ENCODE data around the gene TFAP2A. TPM values are rescaled to one million over a fixed set of nuclear protein-coding genes. Genes with fewer than 3 reads are reported as not detected.

The TFAP2A gene
- total RNA-seq, 1 experiment from 2014 or later: 24.3 TPM

- Histone ChIP-seq H3K4me2 (ENCODE audit: low read length) (no peak overlapping the region), H4K20me1 (ENCODE audit: insufficient read depth) (no peaks in the 10 kb centered on the region), H3K4me1 (ENCODE audit: control insufficient read depth in 1 of 2, insufficient read depth in 2 of 2, low read length in 2 of 2) (peaks cover 3 to 7% of the 10 kb centered on the region in 2 experiments; a peak in 1 of 4 replicates), H3K79me2 (ENCODE audit: insufficient read depth, low read length) (no peaks in the 10 kb centered on the region), H2AFZ (ENCODE audit: low read depth, low read length, poor library complexity, severe bottlenecking) (no peak overlapping the region), H3K27ac (ENCODE audit: low read depth, low read length) (no peak overlapping the region), H3K9me2 (ENCODE audit: insufficient read depth) (no peaks in the 10 kb centered on the region), H3K27me3 (ENCODE audit: insufficient read depth, low read length) (no peaks in the 10 kb centered on the region), H3K4me3 (replicated peaks in 1 of 2; ENCODE audit: low read depth in 1 of 2, low read length in 2 of 2) (no peak overlapping the region), H3K9me3 (ENCODE audit: control insufficient read depth in 1 of 2, insufficient read depth in 1 of 2, low read depth in 1 of 2, low read length in 2 of 2) (no peaks in the 10 kb centered on the region), H3K36me3 (ENCODE audit: control insufficient read depth in 1 of 2, insufficient read depth in 2 of 2, low read length in 2 of 2) (peaks cover 0 to 3% of the 10 kb centered on the region in 2 experiments; a peak in 1 of 4 replicates), H3K9ac (ENCODE audit: low read length) (no peak overlapping the region)
- RAD21 ChIA-PET (ENCODE audit: low non-redundant PET in 1 of 2, low total read pairs in 2 of 2, uncharacterized antibody in 2 of 2, unreplicated experiment in 2 of 2): no interaction called here
- POLR2A ChIA-PET: no interaction called here
- BruUV-seq (replicated peaks): no TSS peak
- DNase-seq (ENCODE audit: low read depth, low spot score): no peak
- intact Hi-C loops (cut with micrococcal nuclease): no loop called here
- ATAC-seq: no peak
- CTCF ChIA-PET: no interaction called here
- TF ChIP-seq YY1 (IDR thresholded peaks at IDR 0.05; ENCODE audit: extremely low read depth, insufficient replicate concordance, low read depth, low read length) (no peak), CTCF (IDR thresholded peaks at IDR 0.05 in 2 of 3, conservative IDR thresholded peaks at IDR 0.05 in 1 of 3; ENCODE audit: borderline replicate concordance in 1 of 3, insufficient read depth in 1 of 3, low read depth in 2 of 3, low read length in 2 of 3) (no peak), POLR2A (IDR thresholded peaks at IDR 0.05; ENCODE audit: borderline replicate concordance, extremely low read depth, insufficient read depth, insufficient read length) (no peak), EGR1 (IDR thresholded peaks at IDR 0.05; ENCODE audit: low read depth) (no peak), CEBPB (IDR thresholded peaks at IDR 0.05; ENCODE audit: low read depth) (no peak), SIN3A (IDR thresholded peaks at IDR 0.05; ENCODE audit: low read depth) (no peak), EZH2 (IDR thresholded peaks at IDR 0.05) (no peak), ATF3 (IDR thresholded peaks at IDR 0.05) (no peak), SP1 (IDR thresholded peaks at IDR 0.05; ENCODE audit: low read depth) (no peak)
Measured at GRCh38 chr6:10395704-10396546, 18.9 kb downstream of the TFAP2A start.
